ENCODE measurements around the gene SLC33A1.
"Not testable (repeated sequence)": the region's sequence is repeated elsewhere in the genome, so short reads cannot be mapped to it uniquely, and the experiment has no call there.

Gene SLC33A1

GRCh38 chr3:155862290-155862982 lies 8.2 kb upstream of the SLC33A1 start:
- DNase-seq (ENCODE audit: low read depth in 2 of 2): peak in 1 of 2 experiments; percentile 31

GRCh38 chr3:155861476-155862183 lies 7.4 kb upstream of the SLC33A1 start:
- no peak for DNase-seq (ENCODE audit: low read depth in 2 of 2)

DNA sequence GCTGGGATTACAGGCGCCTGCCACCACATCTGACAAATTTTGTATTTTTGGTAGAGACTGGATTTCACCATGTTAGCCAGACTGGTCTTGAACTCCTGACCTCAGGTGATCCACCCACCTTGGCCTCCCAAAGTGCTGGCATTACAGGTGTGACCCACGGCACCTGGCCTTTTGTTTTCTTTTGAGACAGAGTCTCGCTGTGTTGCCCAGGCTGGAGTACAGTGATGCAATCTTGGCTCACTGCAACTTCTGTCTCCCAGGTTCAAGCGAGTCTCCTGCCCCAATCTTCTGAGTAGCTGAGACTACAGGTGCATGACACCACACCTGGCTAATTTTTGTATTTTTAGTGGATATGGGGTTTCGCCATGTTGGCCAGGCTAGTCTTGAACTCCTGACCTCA lies 6.2 kb upstream of the SLC33A1 start:
- DNase-seq (ENCODE audit: low read depth in 2 of 2): not testable (repeated sequence)

GRCh38 chr3:155859859-155860258 lies 5.6 kb upstream of the SLC33A1 start:
- DNase-seq (ENCODE audit: low read depth in 2 of 2): no peak

DNA sequence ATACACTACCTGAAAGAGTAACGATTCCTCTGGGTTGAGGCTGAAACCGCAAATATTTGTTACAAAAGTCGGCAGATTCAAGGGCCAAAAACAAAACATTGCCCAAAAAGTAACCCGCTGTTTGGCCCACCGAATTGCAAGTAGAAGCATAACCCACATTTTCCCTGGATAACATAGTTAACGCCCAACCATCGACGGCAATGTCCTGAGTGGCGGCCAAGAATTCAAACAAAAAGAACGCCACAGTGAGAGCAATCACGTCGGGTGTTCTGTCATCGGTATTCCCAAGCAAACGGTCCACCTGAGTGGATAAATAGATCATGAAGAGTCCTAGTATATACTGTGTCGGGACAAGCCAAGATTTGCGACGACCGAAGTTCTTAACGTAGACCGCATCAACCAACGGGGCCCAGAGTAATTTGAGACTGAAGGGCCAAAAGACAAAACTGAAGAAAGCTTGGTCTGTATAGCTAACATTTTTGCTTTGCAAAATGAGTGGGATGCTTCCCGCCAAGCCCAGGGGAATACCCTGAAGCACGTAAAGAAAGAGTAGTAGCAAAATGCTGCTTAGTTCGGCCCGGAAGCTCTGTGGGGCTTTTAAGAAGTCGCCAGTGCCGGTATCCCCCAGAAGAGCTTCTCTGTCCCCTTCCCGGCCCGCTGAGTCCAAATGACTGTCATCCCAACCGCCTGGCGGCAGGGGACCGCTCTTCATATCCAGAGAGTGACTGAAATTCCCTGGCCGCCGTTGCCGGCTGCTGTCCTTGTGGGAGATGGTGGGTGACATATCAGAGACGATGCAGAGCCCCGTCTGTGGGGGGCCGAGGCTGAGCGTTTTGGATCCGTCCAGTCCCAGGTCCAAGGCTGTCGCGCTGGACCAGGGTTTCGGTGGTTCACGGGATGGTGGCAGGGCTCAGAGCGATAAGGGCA lies 750 bp downstream of the SLC33A1 start:
- DNase-seq (ENCODE audit: low read depth in 2 of 2): peak in 1 of 2 experiments; percentile 15

GRCh38 chr3:155852341-155852740 lies 1.9 kb downstream of the SLC33A1 start:
- no peak for DNase-seq (ENCODE audit: low read depth in 2 of 2)

- not testable (repeated sequence) for DNase-seq (ENCODE audit: low read depth in 2 of 2)
Measured at GRCh38 chr3:155849404-155849803, 4.8 kb downstream of the SLC33A1 start.

GRCh38 chr3:155847993-155848392 lies 6.2 kb downstream of the SLC33A1 start:
- DNase-seq (ENCODE audit: low read depth in 2 of 2): no peak

- no peak for DNase-seq (ENCODE audit: low read depth in 2 of 2)
Measured at GRCh38 chr3:155846119-155846518, 8.1 kb downstream of the SLC33A1 start.

DNA sequence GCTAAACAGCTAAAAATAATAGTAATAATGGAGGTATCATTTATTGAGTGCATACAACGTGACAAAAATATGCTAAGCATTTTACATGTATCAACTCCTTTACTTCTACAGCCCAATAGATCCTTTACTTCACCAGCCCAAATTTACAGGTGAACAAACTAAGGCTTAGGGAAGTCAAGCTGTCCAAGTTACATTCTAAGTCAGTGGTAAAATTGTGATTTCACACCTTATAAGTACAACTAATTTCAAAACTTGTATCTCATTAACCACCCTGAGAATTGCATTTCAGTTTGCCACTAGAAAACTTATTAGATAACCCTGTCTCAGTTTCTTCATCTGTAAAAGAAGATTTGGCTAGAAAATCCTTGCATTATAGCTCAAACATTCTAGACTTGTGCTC lies 10.7 kb downstream of the SLC33A1 start:
- no peak for DNase-seq (ENCODE audit: low read depth in 2 of 2)

- no peak for DNase-seq (ENCODE audit: low read depth in 2 of 2)
Measured at GRCh38 chr3:155835341-155836071, 18.7 kb downstream of the SLC33A1 start.

DNA sequence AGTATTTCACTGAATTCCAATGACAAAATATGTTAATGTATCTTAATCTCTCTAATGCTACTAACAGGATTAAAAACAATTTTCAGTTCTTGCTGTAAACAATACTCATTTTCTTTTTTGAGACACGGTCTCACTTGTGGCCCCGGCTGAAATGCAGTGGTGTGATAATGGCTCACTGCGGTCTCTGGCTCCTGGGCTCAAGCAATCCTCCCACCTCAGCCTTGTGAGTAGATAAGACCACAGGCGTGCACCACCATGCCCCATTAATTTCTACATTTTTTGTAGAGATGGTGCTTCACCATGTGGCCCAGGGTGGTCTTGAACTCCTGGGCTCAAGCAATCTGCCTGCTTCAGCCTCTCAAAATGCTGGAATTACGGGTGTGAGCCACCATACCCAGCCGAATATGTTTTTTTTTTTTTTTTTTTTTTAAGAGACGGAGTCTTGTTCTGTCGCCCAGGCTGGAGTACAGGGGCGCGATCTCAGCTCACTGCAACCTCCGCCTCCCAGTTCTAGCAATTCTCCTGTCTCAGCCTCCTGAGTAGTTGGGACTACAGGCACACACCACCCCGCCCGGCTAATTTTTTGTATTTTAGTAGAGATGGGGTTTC lies 25.6 kb downstream of the SLC33A1 start:
- not testable (repeated sequence) for DNase-seq (ENCODE audit: low read depth in 2 of 2)

GRCh38 chr3:155815030-155815545 lies 39.1 kb downstream of the SLC33A1 start:
- no peak for DNase-seq (ENCODE audit: low read depth in 2 of 2)

DNA sequence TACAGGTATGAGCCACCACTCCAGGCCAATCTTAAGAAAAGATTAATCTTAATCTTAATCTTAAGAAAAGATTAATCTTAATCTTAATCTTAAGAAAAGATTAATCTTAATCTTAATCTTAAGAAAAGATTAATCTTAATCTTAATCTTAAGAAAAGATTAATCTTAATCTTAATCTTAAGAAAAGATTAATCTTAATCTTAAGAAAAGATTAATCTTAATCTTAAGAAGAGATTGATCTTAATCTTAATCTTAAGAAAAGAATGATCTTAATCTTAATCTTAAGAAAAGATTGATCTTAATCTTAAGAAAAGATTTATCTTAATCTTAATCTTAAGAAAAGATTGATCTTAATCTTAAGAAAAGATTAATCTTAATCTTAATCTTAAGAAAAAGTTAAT lies 41.0 kb downstream of the SLC33A1 start:
- not testable (repeated sequence) for DNase-seq (ENCODE audit: low read depth in 2 of 2)

- no peak for DNase-seq (ENCODE audit: low read depth in 2 of 2)
Measured at GRCh38 chr3:155809181-155809580, 45.0 kb downstream of the SLC33A1 start.

- no peak for DNase-seq (ENCODE audit: low read depth in 2 of 2)
Measured at GRCh38 chr3:155807823-155808222, 46.4 kb downstream of the SLC33A1 start.

GRCh38 chr3:155805802-155806618 lies 48.2 kb downstream of the SLC33A1 start, which contains the start of gene C3orf33:
Gene C3orf33 (minus strand): TSS chr3:155806278. CDS start chr3:155806252, 26 bp downstream.
- DNase-seq (ENCODE audit: low read depth in 2 of 2): peak; percentile 55 to 68

GRCh38 chr3:155805204-155805801 lies 48.9 kb downstream of the SLC33A1 start:
- DNase-seq (ENCODE audit: low read depth in 2 of 2): peak; percentile 15 to 52

DNA sequence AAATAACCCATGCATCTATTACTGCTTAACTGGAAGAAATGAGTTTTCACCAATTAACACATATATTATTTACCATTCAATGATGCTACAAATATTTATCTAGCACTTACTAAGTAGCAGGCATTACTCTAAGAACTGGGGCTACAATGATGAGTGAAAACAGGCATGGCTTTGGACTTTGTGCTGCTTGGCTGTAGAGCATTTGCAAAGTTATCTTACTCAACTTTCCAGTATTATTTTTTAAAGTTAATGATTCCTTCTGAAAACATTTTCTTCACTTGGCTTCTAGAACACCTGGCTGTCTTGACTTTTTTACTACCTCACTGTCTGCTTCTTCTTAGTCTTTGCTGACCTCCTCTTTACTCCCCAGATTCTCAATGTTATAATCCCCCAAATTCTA lies 49.9 kb downstream of the SLC33A1 start:
- DNase-seq (ENCODE audit: low read depth in 2 of 2): no peak

Measured in stimulated activated CD4-positive, alpha-beta T cell treated with anti-CD3 and anti-CD28 coated beads, Interleukin-12 subunit alpha, Interleukin-12 subunit beta, amount 100 ng/mL, for 24 hours (primary cell).